Measurements from ENCODE around the gene CCDC134. TPM values are rescaled to one million over a fixed set of nuclear protein-coding genes. Genes with fewer than 3 reads are reported as not detected.

CCDC134 gene
- total and polyA plus RNA-seq, 2 donors from 2014 or later, result 5.0 to 12.2 TPM

DNA sequence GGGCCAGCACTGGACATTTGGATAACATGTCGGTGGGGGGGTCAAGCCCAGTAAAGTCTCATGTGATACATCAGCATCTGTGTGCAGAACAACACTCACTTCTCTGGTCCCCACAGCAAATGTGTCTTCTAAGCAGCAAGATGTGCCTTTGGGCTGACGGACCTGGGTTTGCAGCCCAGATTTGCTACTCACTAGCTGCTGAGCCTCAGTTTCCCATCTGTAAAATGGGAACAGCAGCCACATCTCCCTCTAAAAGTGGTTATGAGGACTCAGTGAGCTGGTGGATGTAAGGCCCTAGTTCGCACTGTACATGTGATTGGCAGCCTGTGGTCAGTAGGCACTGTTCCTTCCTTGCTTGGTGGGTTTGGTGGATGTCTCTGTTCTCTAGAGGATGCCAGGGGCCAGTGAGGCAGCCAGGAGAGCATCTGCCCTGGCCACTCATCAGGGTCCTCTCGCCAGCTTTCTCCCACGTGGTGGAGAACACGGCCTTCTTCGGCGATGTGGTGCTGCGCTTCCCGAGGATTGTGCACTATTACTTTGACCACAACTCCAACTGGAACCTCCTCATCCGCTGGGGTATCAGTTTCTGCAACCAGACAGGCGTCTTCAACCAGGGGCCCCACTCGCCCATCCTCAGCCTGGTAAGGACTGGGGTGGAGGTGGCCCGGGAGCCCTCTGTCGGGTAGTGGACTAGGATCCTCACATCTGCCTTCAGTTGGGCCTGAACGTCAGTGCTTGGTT lies 12.5 kb downstream of the CCDC134 start:
- no peak for FAIRE-seq

DNA sequence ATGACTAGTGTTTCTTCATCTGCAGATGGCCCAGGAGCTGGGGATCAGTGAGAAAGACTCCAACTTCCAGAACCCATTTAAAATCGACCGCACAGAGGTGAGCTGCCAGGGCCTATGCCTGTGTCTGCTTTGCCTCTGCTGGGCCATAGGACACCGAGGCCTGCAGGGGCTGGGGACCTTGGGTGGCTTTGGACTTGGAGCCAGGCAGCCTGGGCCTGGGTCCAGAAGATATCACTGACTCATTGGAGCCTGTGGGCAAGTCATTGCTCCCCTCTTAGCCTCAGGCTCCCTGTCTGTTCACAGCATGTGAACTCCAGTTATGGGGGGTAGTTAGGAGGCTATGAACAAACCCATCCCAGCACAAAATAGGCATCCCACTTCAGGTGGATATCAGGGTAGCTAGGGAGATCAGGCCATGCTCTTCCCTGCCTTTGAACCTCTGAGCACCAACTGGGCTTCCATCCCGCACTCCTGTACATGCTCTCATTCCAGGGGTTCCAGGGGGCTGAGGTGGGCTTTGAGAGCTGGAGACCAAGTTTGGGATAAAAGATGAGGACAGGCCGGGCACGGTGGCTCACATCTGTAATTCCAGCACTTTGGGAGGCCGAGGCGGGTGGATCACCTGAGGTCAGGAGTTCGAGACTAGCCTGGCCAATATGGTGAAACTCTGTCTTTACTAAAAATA lies 13.4 kb downstream of the CCDC134 start:
- no peak for FAIRE-seq
- peaks cover 0 to 10% (median 6%) of the 10 kb centered on the region in 3 donors for H3K36me3 ChIP-seq (ENCODE audit: control insufficient read depth in 2 of 3, insufficient read depth in 3 of 3, low read length in 3 of 3)

More for the DNA sequence above, 12.5 kb downstream of the CCDC134 start:
- intact Hi-C loops (cut with DNase I), result no loop called here
- Histone ChIP-seq H3K27ac (ENCODE audit: low read depth in 2 of 2, low read length in 2 of 2) (no peak overlapping the region), H3K9me3 (ENCODE audit: control insufficient read depth in 2 of 3, insufficient read depth in 1 of 3, low read length in 3 of 3) (no peaks in the 10 kb centered on the region), H3K36me3 (ENCODE audit: control insufficient read depth in 2 of 3, insufficient read depth in 3 of 3, low read length in 3 of 3) (peaks cover 0 to 10% (median 6%) of the 10 kb centered on the region in 3 donors), H3K9ac (ENCODE audit: low read length in 3 of 3) (no peak overlapping the region), H3K4me1 (ENCODE audit: control insufficient read depth in 2 of 3, insufficient read depth in 2 of 3, low read depth in 1 of 3, low read length in 3 of 3) (no peaks in the 10 kb centered on the region), H3K27me3 (ENCODE audit: control insufficient read depth, insufficient read depth, low read length) (no peaks in the 10 kb centered on the region), H3K4me3 (ENCODE audit: low read length in 3 of 3) (no peak overlapping the region)
- TF ChIP-seq, protein P1, sequence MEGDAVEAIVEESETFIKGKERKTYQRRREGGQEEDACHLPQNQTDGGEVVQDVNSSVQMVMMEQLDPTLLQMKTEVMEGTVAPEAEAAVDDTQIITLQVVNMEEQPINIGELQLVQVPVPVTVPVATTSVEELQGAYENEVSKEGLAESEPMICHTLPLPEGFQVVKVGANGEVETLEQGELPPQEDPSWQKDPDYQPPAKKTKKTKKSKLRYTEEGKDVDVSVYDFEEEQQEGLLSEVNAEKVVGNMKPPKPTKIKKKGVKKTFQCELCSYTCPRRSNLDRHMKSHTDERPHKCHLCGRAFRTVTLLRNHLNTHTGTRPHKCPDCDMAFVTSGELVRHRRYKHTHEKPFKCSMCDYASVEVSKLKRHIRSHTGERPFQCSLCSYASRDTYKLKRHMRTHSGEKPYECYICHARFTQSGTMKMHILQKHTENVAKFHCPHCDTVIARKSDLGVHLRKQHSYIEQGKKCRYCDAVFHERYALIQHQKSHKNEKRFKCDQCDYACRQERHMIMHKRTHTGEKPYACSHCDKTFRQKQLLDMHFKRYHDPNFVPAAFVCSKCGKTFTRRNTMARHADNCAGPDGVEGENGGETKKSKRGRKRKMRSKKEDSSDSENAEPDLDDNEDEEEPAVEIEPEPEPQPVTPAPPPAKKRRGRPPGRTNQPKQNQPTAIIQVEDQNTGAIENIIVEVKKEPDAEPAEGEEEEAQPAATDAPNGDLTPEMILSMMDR (IDR thresholded peaks at IDR 0.05; ENCODE audit: borderline replicate concordance, extremely low read depth, insufficient read depth), result no peak
- DNase-seq, result no peak

DNA sequence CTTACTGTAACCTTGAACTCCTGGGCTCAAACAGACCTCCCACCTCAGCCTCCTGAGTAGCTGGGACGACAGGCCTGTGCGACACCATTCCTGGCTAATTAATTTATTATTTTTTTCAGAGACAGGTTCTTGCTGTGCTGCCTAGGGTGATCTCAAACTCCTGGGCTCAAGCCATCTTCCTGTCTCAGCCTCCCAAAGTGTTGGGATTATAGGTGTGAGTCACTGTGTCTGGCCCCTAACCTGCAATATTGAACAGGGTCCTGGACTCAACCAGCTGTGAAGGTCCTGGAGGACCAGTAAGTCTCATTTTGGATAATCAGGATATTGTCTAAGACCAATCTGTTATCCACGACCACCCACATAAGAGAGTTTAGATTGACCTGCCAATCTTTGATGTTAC lies 15.2 kb downstream of the CCDC134 start:
- FAIRE-seq (no peak), DNase-seq (no peak)
- Histone ChIP-seq H3K4me3 (ENCODE audit: low read length in 3 of 3) (no peak overlapping the region), H3K9me3 (ENCODE audit: control insufficient read depth in 2 of 3, insufficient read depth in 1 of 3, low read length in 3 of 3) (no peaks in the 10 kb centered on the region), H3K9ac (ENCODE audit: low read length in 3 of 3) (no peak overlapping the region), H3K27ac (ENCODE audit: low read depth in 2 of 2, low read length in 2 of 2) (no peak overlapping the region), H3K36me3 (ENCODE audit: control insufficient read depth in 2 of 3, insufficient read depth in 3 of 3, low read length in 3 of 3) (peaks cover 0 to 10% (median 6%) of the 10 kb centered on the region in 3 donors), H3K27me3 (ENCODE audit: control insufficient read depth, insufficient read depth, low read length) (no peaks in the 10 kb centered on the region), H3K4me1 (ENCODE audit: control insufficient read depth in 2 of 3, insufficient read depth in 2 of 3, low read depth in 1 of 3, low read length in 3 of 3) (no peaks in the 10 kb centered on the region)
- intact Hi-C loops (cut with DNase I), result no loop called here
- TF ChIP-seq, protein P1 (IDR thresholded peaks at IDR 0.05; ENCODE audit: borderline replicate concordance, extremely low read depth, insufficient read depth), result no peak

More for the DNA sequence above, 13.4 kb downstream of the CCDC134 start:
- Histone ChIP-seq H3K4me1 (ENCODE audit: control insufficient read depth in 2 of 3, insufficient read depth in 2 of 3, low read depth in 1 of 3, low read length in 3 of 3) (no peaks in the 10 kb centered on the region), H3K4me3 (ENCODE audit: low read length in 3 of 3) (no peak overlapping the region), H3K27me3 (ENCODE audit: control insufficient read depth, insufficient read depth, low read length) (no peaks in the 10 kb centered on the region), H3K27ac (ENCODE audit: low read depth in 2 of 2, low read length in 2 of 2) (no peak overlapping the region), H3K9me3 (ENCODE audit: control insufficient read depth in 2 of 3, insufficient read depth in 1 of 3, low read length in 3 of 3) (no peaks in the 10 kb centered on the region), H3K9ac (ENCODE audit: low read length in 3 of 3) (no peak overlapping the region)
- TF ChIP-seq, protein P1 (IDR thresholded peaks at IDR 0.05; ENCODE audit: borderline replicate concordance, extremely low read depth, insufficient read depth), result no peak
- DNase-seq, result no peak
- intact Hi-C loops (cut with DNase I), result no loop called here
